GM21786 (cell line): ENCODE results near the gene DNAH3.
"Not testable (repeated sequence)": the region's sequence is repeated elsewhere in the genome, so short reads cannot be mapped to it uniquely, and the experiment has no call there.

Experiments used
- ATAC-seq: cut with Tn5 transposase; IDR thresholded peaks from one replicate; pipeline ENCODE4 v1.9.1; 2021; ENCODE audit not compliant: unreplicated experiment

The DNAH3 gene

DNA sequence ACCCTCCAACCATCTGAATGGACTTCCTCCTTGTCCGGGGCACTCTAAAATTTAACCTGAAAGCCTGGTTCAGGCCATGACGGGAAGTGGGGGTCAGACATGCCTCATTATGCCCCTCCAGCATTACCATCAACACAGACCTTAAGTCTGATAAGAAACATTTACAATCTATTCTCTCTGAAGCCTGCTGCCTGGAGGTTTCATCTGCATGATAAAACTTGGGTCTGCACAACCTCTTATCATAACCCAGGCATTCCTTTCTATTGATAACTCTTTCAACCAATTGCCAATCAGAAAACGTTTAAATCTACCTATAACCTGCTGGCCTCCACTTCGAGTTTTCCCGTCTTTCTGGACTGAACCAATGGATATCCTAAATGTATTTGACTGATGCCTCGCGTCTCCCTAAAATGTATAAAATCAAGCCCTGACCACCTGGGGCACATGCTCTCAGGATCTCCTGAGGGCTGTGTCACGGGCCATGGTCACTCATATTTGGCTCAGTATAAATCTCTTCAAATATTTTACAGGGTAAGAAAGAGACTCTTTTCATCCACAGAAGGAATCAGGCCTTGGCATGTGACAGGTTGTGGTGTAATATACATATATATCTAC, 204.5 kb downstream of the DNAH3 start:
- ATAC-seq, result no peak

- not testable (repeated sequence) for ATAC-seq
These were observed 205.1 kb downstream of the DNAH3 start for GRCh38 chr16:20945575-20945875.

GRCh38 chr16:20944861-20945574, 205.6 kb downstream of the DNAH3 start:
- ATAC-seq, result no peak

DNA sequence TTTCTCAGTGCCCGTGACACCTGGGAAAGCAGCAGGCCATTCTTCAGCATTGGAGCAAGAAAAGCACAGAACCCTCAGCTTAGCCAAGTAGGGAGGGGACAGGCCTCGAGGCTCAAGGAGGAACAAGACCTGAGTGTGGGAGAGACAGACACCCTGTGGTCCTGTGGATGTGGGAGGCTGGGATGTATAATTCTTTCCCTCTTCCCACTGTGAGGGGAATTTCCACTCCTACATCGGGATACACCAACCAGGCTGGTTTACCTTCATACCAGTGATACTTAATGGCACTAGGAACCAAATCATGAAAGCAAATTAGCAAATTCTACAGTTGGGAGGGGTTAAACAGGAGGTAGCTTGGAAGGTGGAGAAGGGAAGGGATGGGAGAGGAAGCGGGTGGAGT, 208.4 kb downstream of the DNAH3 start:
- no peak for ATAC-seq

DNA sequence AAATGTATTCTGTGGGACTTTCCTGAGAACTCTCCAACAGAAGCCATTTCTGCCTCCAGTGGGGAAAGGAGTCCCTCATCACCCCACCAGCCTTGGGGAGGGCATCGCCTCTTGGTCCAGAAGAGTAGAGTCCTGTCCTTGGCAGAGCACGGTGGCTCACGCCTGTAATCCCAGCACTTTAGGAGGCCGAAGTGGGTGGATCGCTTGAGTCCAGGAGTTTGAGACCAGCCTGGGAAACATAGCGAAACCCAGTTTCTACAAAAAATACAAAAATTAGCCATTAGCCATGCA, 209.1 kb downstream of the DNAH3 start:
- ATAC-seq, result no peak

DNA sequence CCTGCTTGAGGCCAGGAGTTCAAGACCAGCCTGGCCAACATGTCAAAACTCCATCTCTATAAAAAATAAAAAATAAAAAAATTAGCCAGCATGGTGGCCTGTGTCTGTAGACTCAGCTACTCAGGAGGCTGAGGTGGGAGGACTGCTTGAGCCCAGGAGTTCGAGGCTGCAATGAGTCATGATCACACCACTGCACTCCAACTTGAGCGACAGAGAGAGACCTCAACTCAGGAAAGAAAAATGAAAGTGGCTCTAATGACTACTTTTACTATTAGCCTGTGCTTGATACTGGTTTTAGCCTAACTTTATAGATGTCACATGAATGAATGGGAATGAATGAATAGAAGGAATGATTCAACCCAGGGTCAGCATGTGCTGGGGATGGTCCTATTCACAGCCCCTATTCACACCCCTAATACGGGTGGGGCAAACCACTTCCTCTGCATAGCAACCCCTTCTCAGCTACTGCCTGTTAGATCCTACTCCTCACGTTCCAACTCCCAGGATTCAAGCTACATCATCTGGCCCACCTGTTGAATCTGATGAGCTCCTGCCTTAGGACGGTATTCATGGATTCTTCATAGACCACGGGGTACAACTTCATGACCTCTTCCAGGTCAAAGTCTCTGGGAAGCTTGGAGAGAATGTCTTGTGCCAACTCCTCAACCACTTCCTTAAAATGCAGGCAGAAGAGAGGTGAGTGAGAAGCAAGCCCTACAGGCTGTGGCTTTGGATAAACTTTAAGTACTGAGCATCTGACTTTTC, 209.6 kb downstream of the DNAH3 start:
- ATAC-seq, result no peak

GRCh38 chr16:20939611-20940010, 211.0 kb downstream of the DNAH3 start:
- ATAC-seq, result no peak

DNA sequence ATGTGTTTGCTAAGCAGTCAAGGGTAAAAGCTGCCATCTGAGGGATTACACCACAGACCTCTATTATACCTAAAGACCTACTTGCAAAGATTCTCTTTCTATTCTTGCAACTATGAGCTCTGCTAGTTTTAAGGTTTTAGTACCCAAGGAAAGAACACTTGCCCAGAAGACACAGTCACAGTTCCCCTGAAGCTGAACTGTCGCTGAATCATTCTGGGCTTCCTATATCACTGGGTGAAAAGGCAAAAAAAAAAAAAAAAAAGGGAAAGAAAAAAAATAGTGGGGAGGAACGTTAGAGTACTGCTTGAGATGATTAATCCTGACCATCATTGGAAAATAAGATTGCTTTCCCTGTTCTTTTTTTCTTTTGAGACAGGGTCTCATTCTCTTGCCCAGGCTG, 212.2 kb downstream of the DNAH3 start:
- ATAC-seq, result no peak

GRCh38 chr16:20937736-20938135, 212.9 kb downstream of the DNAH3 start:
- ATAC-seq, result no peak

DNA sequence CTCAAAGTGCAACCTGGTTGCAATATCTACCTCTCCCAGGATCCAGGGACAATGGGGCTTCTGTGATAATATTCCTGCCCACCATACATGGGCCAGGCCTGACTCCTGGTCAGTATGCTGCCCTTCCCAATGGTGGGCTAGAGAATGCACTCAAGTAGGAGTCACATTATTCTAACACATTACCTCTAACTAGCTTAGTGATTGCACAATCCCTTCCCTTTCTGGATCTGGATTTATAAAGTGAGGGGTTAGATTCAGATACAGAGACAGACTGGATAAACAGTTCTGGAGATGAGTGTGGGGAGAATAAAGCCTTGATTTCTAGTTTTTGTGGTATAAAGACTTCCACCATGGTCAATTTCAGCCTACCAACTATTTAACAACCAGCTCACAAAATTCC, 217.1 kb downstream of the DNAH3 start:
- ATAC-seq, result no peak

DNA sequence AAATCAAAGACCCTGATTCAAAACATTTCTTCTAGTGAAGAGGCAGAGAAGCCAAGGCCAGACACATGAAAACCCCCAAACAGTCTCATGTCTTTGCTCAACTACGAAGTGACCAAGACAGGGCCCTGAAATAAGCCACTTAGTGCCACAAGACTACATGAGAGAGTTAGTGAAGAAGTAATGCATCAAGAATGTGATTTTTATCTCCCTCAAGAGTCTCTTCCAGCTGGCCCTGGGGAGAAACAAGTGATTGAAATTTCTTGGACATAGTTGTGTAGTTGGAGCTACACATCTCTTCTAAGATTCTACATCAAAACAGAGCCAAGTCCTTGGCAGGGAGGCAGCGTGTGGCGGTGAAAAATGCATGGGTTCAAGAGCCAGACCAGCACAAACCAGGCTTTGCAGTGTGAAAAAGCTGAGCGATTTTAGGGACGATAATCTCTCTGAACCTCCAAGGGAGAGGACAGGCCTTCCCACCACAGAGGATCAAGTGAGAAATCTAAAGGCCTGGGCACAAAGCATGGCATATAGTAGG, 219.5 kb downstream of the DNAH3 start:
- ATAC-seq, result no peak

DNA sequence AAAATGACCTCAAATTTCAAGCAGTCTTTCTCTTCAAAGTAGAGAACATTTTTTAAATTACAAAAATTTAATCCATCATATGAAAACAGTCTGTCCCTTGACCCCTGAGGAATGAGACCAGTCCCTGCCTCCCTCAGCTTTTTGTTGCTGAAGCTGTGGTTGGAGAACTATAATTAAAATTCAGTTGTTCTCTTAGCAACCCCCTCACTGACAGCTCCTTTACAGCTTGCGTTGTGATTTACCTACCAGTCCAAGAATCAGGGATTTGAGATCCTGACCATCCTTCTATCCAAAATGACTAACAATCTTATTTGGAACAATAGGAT, 220.3 kb downstream of the DNAH3 start:
- no peak for ATAC-seq

- not testable (repeated sequence) for ATAC-seq
These were observed 220.8 kb downstream of the DNAH3 start for GRCh38 chr16:20929676-20930364.

- ATAC-seq, result no peak
These were observed 221.8 kb downstream of the DNAH3 start for GRCh38 chr16:20928774-20929411.

DNA sequence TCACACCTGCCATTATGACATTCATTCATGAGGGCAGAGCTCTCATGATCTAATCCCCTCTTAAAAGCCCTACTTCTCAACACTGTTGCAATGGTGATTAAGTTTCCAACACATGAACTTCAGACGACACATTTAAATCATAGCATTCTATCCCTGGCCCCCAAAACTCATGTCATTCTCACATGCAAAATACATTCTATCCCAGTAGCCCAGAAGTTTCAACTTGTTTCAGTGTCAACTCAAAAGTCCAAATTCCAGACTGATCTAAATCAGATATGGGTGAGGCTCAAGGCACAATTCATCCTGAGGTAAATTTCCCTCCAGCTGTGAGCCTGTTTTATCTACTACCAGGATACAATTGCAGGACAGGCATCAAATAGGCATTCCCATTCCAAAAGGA, 224.9 kb downstream of the DNAH3 start:
- no peak for ATAC-seq

GRCh38 chr16:20923876-20924275, 226.8 kb downstream of the DNAH3 start:
- ATAC-seq, result no peak

DNA sequence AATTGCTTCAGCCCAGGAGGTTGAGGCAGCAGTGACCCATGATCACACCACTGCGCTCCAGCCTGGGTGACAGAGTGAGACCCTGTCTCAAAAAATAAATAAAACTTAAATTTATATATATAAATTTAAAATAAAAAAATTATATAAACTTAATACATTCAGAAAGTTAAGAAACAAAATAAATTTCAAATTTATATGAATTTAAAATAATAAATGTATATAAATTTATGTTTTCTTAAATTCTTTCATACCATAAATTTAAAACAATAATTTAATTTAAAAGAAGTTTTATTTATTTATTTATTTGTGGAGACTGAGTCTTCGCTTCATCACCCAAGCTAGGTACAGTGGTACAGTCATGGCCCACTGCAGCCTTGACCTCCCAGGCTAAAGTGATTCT, 229.8 kb downstream of the DNAH3 start:
- ATAC-seq, result no peak

GRCh38 chr16:20920091-20920490, 230.6 kb downstream of the DNAH3 start:
- no peak for ATAC-seq

- ATAC-seq, result no peak
These were observed 232.0 kb downstream of the DNAH3 start for GRCh38 chr16:20918486-20919239.

GRCh38 chr16:20916942-20917341, 233.7 kb downstream of the DNAH3 start:
- no peak for ATAC-seq

DNA sequence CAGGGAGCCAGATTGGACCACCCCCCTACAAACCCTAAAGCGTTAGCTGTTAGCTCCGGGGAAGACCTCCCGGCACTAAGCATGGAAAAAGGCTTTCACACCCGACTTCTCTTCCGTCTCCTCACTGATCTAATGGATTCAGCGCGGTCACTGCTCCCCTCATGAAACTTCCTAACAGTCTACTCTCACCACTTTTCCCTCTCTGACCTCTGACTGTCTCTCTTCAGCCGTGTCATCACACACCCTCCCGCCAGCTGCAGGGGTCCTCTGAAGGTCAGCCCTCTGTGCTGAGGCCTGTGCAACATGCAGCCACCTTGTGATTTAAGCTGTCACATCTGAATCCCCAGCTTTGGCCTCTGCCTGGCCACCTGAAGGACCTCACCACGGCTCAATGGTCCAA, 234.4 kb downstream of the DNAH3 start:
- ATAC-seq, result no peak
